HepG2 (cell line): ENCODE data around the gene DDX18. TPM values are rescaled to one million over a fixed set of nuclear protein-coding genes. Genes with fewer than 3 reads are reported as not detected.

Experiments used
- RXRB ChIP-seq: IDR thresholded peaks from 2 replicates; pipeline ENCODE4 v1.6.1; 2016; ENCODE audit warnings: borderline replicate concordance, missing genetic modification reagents, missing compliant biosample characterization
- SOX13 ChIP-seq, 3 experiments: fragments of 450-650 bp in 1 of 3; sonication (generic) in 1 of 3; formaldehyde crosslinking in 1 of 3; IDR thresholded peaks in 2 of 3; conservative IDR thresholded peaks in 1 of 3; 2 replicates each; pipeline versions ENCODE4 v1.5.0 to v1.6.1; 2016 to 2020; ENCODE audit warnings: antibody characterized with exemption in 1 of 3, mild to moderate bottlenecking in 1 of 3, missing compliant biosample characterization in 1 of 3, missing genetic modification reagents in 1 of 3, moderate library complexity in 1 of 3
- STAT5B ChIP-seq: sonication (generic); formaldehyde crosslinking; IDR thresholded peaks from 2 replicates; pipeline ENCODE4 v1.4.0; 2020; ENCODE audit warnings: missing genetic modification reagents
- ZBTB21 ChIP-seq: sonication (generic); formaldehyde crosslinking; IDR thresholded peaks from 2 replicates; pipeline ENCODE4 v1.4.0; 2020; ENCODE audit warnings: missing genetic modification reagents
- ZNF460 ChIP-seq: sonication (generic); formaldehyde crosslinking; IDR thresholded peaks from 2 replicates; pipeline ENCODE4 v1.5.1; 2020; ENCODE audit warnings: missing genetic modification reagents, mild to moderate bottlenecking, borderline replicate concordance
- polyA plus RNA-seq, 8 experiments: library from polyadenylated mRNA; depleted of rRNA in 3 of 8; stranded (reverse) in 7 of 8; unstranded in 1 of 8; fragments of >200 nt; fragmentation: Illumina TruSeq in 4 of 8; extraction: Trizol in 4 of 8; gene quantifications; 2 replicates each; pipeline versions ENCODE4 v1.2.1 to v1.2.3, GENCODE V29; 2011 to 2016; ENCODE audit warnings: low read depth in 4 of 8, missing spikeins in 1 of 8, mixed read lengths in 1 of 8; ENCODE audit not compliant: insufficient read depth in 1 of 8
- total RNA-seq, 5 experiments: library from RNA; depleted of rRNA; stranded (reverse); fragments of >200 nt; fragmentation: Illumina TruSeq; extraction: Trizol; gene quantifications; 2 replicates each; pipeline ENCODE4 v1.2.3, GENCODE V29; 2016; ENCODE audit warnings: low read depth in 1 of 5
- TF ChIP-seq, protein P1 (sequence below): sonication (generic); formaldehyde crosslinking; conservative IDR thresholded peaks from 2 replicates; pipeline ENCODE4 v1.8.0; 2022; ENCODE audit warnings: missing genetic modification reagents
- TF ChIP-seq, protein P2 (sequence below): sonication (generic); formaldehyde crosslinking; IDR thresholded peaks from 2 replicates; pipeline ENCODE4 v1.4.0; 2020; ENCODE audit warnings: missing genetic modification reagents
- TF ChIP-seq, protein P3 (sequence below): IDR thresholded peaks from 2 replicates; pipeline ENCODE4 v1.6.1; 2016; ENCODE audit warnings: missing compliant biosample characterization, missing genetic modification reagents, borderline replicate concordance
- TF ChIP-seq, protein P4 (sequence below): sonication (generic); formaldehyde crosslinking; IDR thresholded peaks from 2 replicates; pipeline ENCODE4 v1.4.0; 2020; ENCODE audit warnings: mild to moderate bottlenecking, missing genetic modification reagents
- TF ChIP-seq, protein P5 (sequence below): sonication (generic); formaldehyde crosslinking; IDR thresholded peaks from 2 replicates; pipeline ENCODE4 v1.9.0; 2021; ENCODE audit warnings: mild to moderate bottlenecking, missing genetic modification reagents

Gene DDX18
- total and polyA plus RNA-seq, 2 of the 13 experiments (the other 11 are each of a cell fraction or from before 2014, with no cell fraction given), result 64.0 to 134 TPM

DNA sequence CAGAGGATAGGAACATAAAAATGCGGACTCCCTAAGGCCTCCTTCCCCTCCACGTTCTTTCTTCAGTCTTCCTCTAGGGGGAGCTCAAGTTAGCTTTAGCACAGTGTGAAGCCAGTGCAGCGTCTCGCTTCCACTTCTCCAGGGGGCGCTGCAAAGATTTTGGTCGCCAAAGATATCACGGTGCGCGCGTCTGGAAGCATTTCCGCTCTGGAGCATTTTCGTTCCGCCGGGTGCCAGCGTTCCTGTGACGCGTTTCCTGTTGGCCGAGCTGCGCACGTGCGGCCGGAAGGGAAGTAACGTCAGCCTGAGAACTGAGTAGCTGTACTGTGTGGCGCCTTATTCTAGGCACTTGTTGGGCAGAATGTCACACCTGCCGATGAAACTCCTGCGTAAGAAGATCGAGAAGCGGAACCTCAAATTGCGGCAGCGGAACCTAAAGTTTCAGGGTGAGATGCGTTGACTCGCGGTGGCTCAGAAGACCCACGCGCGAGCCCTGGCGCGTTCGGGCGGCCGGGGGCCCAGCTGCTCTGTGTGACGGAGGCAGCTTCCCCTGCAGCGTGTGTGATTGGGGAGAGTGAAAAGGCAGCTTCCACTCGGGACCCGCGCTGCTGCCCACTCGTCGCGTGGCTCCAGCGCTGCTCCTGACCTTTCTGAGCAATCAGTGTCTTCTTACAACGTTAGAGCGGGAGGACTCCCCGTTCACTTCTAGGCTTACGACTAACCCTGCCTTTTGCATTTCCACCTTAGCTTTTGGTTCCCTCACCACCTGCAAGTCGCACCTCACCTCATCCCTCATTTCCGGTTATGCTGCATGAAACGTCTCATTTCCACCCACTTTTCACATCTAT, at the start of gene DDX18 (continued):
- TF ChIP-seq, protein P1, sequence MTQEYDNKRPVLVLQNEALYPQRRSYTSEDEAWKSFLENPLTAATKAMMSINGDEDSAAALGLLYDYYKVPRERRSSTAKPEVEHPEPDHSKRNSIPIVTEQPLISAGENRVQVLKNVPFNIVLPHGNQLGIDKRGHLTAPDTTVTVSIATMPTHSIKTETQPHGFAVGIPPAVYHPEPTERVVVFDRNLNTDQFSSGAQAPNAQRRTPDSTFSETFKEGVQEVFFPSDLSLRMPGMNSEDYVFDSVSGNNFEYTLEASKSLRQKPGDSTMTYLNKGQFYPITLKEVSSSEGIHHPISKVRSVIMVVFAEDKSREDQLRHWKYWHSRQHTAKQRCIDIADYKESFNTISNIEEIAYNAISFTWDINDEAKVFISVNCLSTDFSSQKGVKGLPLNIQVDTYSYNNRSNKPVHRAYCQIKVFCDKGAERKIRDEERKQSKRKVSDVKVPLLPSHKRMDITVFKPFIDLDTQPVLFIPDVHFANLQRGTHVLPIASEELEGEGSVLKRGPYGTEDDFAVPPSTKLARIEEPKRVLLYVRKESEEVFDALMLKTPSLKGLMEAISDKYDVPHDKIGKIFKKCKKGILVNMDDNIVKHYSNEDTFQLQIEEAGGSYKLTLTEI (CRISPR knock-in tag), result 0 out of 2 replicates have a peak, but pooled peaks have one; percentile 24
- TF ChIP-seq ZNF460 (CRISPR knock-in tag) (no peak; the same call in 1 of the 2 replicates), RXRB (peak; percentile 76; the same call in 1 of the 2 replicates), SOX13 (IDR thresholded peaks at IDR 0.05) (no peak), SOX13 (CRISPR knock-in tag; conservative IDR thresholded peaks at IDR 0.05 in 1 of 2, IDR thresholded peaks at IDR 0.05 in 1 of 2) (peak in 1 of 2 experiments; percentile 69; a peak in 2 of 4 replicates), ZBTB21 (CRISPR knock-in tag) (peak; percentile 98), STAT5B (CRISPR knock-in tag) (no peak)
- TF ChIP-seq, protein P2, sequence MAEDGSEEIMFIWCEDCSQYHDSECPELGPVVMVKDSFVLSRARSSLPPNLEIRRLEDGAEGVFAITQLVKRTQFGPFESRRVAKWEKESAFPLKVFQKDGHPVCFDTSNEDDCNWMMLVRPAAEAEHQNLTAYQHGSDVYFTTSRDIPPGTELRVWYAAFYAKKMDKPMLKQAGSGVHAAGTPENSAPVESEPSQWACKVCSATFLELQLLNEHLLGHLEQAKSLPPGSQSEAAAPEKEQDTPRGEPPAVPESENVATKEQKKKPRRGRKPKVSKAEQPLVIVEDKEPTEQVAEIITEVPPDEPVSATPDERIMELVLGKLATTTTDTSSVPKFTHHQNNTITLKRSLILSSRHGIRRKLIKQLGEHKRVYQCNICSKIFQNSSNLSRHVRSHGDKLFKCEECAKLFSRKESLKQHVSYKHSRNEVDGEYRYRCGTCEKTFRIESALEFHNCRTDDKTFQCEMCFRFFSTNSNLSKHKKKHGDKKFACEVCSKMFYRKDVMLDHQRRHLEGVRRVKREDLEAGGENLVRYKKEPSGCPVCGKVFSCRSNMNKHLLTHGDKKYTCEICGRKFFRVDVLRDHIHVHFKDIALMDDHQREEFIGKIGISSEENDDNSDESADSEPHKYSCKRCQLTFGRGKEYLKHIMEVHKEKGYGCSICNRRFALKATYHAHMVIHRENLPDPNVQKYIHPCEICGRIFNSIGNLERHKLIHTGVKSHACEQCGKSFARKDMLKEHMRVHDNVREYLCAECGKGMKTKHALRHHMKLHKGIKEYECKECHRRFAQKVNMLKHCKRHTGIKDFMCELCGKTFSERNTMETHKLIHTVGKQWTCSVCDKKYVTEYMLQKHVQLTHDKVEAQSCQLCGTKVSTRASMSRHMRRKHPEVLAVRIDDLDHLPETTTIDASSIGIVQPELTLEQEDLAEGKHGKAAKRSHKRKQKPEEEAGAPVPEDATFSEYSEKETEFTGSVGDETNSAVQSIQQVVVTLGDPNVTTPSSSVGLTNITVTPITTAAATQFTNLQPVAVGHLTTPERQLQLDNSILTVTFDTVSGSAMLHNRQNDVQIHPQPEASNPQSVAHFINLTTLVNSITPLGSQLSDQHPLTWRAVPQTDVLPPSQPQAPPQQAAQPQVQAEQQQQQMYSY (CRISPR knock-in tag), result no peak
- TF ChIP-seq, protein P3, sequence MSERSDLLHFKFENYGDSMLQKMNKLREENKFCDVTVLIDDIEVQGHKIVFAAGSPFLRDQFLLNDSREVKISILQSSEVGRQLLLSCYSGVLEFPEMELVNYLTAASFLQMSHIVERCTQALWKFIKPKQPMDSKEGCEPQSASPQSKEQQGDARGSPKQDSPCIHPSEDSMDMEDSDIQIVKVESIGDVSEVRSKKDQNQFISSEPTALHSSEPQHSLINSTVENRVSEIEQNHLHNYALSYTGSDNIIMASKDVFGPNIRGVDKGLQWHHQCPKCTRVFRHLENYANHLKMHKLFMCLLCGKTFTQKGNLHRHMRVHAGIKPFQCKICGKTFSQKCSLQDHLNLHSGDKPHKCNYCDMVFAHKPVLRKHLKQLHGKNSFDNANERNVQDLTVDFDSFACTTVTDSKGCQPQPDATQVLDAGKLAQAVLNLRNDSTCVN (CRISPR knock-in tag), result peak; percentile 94
- TF ChIP-seq, protein P4, sequence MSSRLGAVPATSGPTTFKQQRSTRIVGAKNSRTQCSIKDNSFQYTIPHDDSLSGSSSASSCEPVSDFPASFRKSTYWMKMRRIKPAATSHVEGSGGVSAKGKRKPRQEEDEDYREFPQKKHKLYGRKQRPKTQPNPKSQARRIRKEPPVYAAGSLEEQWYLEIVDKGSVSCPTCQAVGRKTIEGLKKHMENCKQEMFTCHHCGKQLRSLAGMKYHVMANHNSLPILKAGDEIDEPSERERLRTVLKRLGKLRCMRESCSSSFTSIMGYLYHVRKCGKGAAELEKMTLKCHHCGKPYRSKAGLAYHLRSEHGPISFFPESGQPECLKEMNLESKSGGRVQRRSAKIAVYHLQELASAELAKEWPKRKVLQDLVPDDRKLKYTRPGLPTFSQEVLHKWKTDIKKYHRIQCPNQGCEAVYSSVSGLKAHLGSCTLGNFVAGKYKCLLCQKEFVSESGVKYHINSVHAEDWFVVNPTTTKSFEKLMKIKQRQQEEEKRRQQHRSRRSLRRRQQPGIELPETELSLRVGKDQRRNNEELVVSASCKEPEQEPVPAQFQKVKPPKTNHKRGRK, result no peak
- TF ChIP-seq, protein P5, sequence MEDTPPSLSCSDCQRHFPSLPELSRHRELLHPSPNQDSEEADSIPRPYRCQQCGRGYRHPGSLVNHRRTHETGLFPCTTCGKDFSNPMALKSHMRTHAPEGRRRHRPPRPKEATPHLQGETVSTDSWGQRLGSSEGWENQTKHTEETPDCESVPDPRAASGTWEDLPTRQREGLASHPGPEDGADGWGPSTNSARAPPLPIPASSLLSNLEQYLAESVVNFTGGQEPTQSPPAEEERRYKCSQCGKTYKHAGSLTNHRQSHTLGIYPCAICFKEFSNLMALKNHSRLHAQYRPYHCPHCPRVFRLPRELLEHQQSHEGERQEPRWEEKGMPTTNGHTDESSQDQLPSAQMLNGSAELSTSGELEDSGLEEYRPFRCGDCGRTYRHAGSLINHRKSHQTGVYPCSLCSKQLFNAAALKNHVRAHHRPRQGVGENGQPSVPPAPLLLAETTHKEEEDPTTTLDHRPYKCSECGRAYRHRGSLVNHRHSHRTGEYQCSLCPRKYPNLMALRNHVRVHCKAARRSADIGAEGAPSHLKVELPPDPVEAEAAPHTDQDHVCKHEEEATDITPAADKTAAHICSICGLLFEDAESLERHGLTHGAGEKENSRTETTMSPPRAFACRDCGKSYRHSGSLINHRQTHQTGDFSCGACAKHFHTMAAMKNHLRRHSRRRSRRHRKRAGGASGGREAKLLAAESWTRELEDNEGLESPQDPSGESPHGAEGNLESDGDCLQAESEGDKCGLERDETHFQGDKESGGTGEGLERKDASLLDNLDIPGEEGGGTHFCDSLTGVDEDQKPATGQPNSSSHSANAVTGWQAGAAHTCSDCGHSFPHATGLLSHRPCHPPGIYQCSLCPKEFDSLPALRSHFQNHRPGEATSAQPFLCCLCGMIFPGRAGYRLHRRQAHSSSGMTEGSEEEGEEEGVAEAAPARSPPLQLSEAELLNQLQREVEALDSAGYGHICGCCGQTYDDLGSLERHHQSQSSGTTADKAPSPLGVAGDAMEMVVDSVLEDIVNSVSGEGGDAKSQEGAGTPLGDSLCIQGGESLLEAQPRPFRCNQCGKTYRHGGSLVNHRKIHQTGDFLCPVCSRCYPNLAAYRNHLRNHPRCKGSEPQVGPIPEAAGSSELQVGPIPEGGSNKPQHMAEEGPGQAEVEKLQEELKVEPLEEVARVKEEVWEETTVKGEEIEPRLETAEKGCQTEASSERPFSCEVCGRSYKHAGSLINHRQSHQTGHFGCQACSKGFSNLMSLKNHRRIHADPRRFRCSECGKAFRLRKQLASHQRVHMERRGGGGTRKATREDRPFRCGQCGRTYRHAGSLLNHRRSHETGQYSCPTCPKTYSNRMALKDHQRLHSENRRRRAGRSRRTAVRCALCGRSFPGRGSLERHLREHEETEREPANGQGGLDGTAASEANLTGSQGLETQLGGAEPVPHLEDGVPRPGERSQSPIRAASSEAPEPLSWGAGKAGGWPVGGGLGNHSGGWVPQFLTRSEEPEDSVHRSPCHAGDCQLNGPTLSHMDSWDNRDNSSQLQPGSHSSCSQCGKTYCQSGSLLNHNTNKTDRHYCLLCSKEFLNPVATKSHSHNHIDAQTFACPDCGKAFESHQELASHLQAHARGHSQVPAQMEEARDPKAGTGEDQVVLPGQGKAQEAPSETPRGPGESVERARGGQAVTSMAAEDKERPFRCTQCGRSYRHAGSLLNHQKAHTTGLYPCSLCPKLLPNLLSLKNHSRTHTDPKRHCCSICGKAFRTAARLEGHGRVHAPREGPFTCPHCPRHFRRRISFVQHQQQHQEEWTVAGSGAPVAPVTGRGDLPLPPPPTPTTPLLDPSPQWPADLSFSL, result no peak
